ENCODE data around the gene SPINK1. TPM values are rescaled to one million over a fixed set of nuclear protein-coding genes. Genes with fewer than 3 reads are reported as not detected.
"Not testable (repeated sequence)": the region's sequence is repeated elsewhere in the genome, so short reads cannot be mapped to it uniquely, and the experiment has no call there.

The SPINK1 gene
- total RNA-seq, 1 donor from 2014 or later, result not detected

GRCh38 chr5:147803926-147804325 lies 27.5 kb downstream of the SPINK1 start:
- no peak for ATAC-seq

GRCh38 chr5:147803161-147803560 lies 28.3 kb downstream of the SPINK1 start:
- ATAC-seq, result not testable (repeated sequence)

GRCh38 chr5:147801461-147801860 lies 30.0 kb downstream of the SPINK1 start:
- no peak for ATAC-seq

GRCh38 chr5:147800491-147800890 lies 31.0 kb downstream of the SPINK1 start:
- no peak for ATAC-seq

GRCh38 chr5:147796556-147797308 lies 34.7 kb downstream of the SPINK1 start:
- ATAC-seq, result peak; percentile 57

GRCh38 chr5:147791181-147791580 lies 40.3 kb downstream of the SPINK1 start:
- ATAC-seq, result no peak

GRCh38 chr5:147789820-147790219 lies 41.7 kb downstream of the SPINK1 start:
- no peak for ATAC-seq

GRCh38 chr5:147788023-147788422 lies 43.4 kb downstream of the SPINK1 start:
- ATAC-seq, result no peak

- no peak for ATAC-seq
Measured at GRCh38 chr5:147786142-147786541, 45.3 kb downstream of the SPINK1 start.

GRCh38 chr5:147784146-147784987 lies 47.1 kb downstream of the SPINK1 start:
- ATAC-seq, result no peak

- ATAC-seq, result peak; percentile 66
Measured at GRCh38 chr5:147782110-147783028, 49.1 kb downstream of the SPINK1 start, which contains the start of gene JAKMIP2. Gene JAKMIP2, minus strand, starts transcription at chr5:147782728. Its CDS starts 110,922 bp downstream, at chr5:147671806.

- no peak for ATAC-seq
Measured at GRCh38 chr5:147780924-147781573, 50.4 kb downstream of the SPINK1 start.

GRCh38 chr5:147779694-147780093 lies 51.8 kb downstream of the SPINK1 start:
- no peak for ATAC-seq

- ATAC-seq, result no peak
Measured at GRCh38 chr5:147776989-147777388, 54.5 kb downstream of the SPINK1 start.

Other genes with a start within 250 kb of the SPINK1 start
- gene JAKMIP2, start 48.9 kb downstream of the SPINK1 start, total RNA-seq, result 0.12 TPM
- gene SCGB3A2, start 47.0 kb upstream of the SPINK1 start, total RNA-seq, result not detected
- gene C5orf46, start 74.9 kb upstream of the SPINK1 start, total RNA-seq, result 0.36 TPM
- gene SPINK5, start 232.3 kb upstream of the SPINK1 start, total RNA-seq, result 509 TPM

All from esophagus mucosa (tissue), 1 donor.